Measurements from ENCODE around the gene SMAD6. TPM values are rescaled to one million over a fixed set of nuclear protein-coding genes. Genes with fewer than 3 reads are reported as not detected.

SMAD6 gene
- total RNA-seq, 4 donors from 2014 or later: 9.4 to 18.9 (median 14.3) TPM

GRCh38 chr15:66783725-66784124 is 81.7 kb downstream of the SMAD6 start:
- Histone ChIP-seq H3K27ac (replicated peaks in 1 of 4) (no peak overlapping the region), H3K27me3 (no peaks in the 10 kb centered on the region), H3K36me3 (peaks cover 0 to 17% (median 7%) of the 10 kb centered on the region in 4 donors), H3K4me3 (no peak overlapping the region), H3K9me3 (no peaks in the 10 kb centered on the region), H3K4me1 (peaks cover 0 to 25% (median 19%) of the 10 kb centered on the region in 4 donors)
- no peak for DNase-seq (ENCODE audit: extremely low spot score)
- WGBS: 93% methylated on average over 7 of the region's 7 CpGs
- no peak for TF ChIP-seq POLR2A (IDR thresholded peaks at IDR 0.05; ENCODE audit: low read depth)
- TF ChIP-seq CTCF (IDR thresholded peaks at IDR 0.05): no peak
- TF ChIP-seq POLR2AphosphoS5 (IDR thresholded peaks at IDR 0.05): no peak
- no peak for TF ChIP-seq EP300 (IDR thresholded peaks at IDR 0.05)
- intact Hi-C loops (cut with DNase I): no loop called here

- intact Hi-C loops (cut with DNase I): no loop called here
- H3K27me3 ChIP-seq: no peaks in the 10 kb centered on the region
- H3K36me3 ChIP-seq: peaks cover 0 to 17% (median 7%) of the 10 kb centered on the region in 4 donors
- WGBS: 97% methylated on average over 4 of the region's 4 CpGs
- TF ChIP-seq EP300 (IDR thresholded peaks at IDR 0.05) (no peak), POLR2AphosphoS5 (IDR thresholded peaks at IDR 0.05) (no peak), CTCF (IDR thresholded peaks at IDR 0.05) (no peak), POLR2A (IDR thresholded peaks at IDR 0.05; ENCODE audit: low read depth) (no peak)
- no peak overlapping the region for H3K4me3 ChIP-seq
- no peak overlapping the region for H3K27ac ChIP-seq (replicated peaks in 1 of 4)
- H3K9me3 ChIP-seq: no peaks in the 10 kb centered on the region
- DNase-seq (ENCODE audit: extremely low spot score): no peak
- H3K4me1 ChIP-seq: peaks cover 0 to 29% (median 22%) of the 10 kb centered on the region in 4 donors
Measured at GRCh38 chr15:66784174-66784573, 82.1 kb downstream of the SMAD6 start.

- 97% methylated on average over 4 of the region's 5 CpGs for WGBS
- H3K4me1 ChIP-seq: peaks cover 0 to 32% (median 24%) of the 10 kb centered on the region in 4 donors
- H3K36me3 ChIP-seq: peaks cover 0 to 17% (median 7%) of the 10 kb centered on the region in 4 donors
- H3K27ac ChIP-seq (replicated peaks in 1 of 4): no peak overlapping the region
- no peaks in the 10 kb centered on the region for H3K27me3 ChIP-seq
- no peak for DNase-seq (ENCODE audit: extremely low spot score)
- intact Hi-C loops (cut with DNase I): no loop called here
- TF ChIP-seq POLR2AphosphoS5 (IDR thresholded peaks at IDR 0.05) (no peak), POLR2A (IDR thresholded peaks at IDR 0.05; ENCODE audit: low read depth) (no peak), CTCF (IDR thresholded peaks at IDR 0.05) (no peak), EP300 (IDR thresholded peaks at IDR 0.05) (no peak)
- no peaks in the 10 kb centered on the region for H3K9me3 ChIP-seq
- no peak overlapping the region for H3K4me3 ChIP-seq
Measured at GRCh38 chr15:66785637-66786036, 83.6 kb downstream of the SMAD6 start.

GRCh38 chr15:66786222-66786621 is 84.2 kb downstream of the SMAD6 start:
- Histone ChIP-seq H3K36me3 (peaks cover 0 to 12% (median 3%) of the 10 kb centered on the region in 4 donors), H3K4me3 (no peak overlapping the region), H3K27ac (replicated peaks in 1 of 4) (no peak overlapping the region), H3K27me3 (no peaks in the 10 kb centered on the region), H3K4me1 (peaks cover 0 to 32% (median 24%) of the 10 kb centered on the region in 4 donors), H3K9me3 (no peaks in the 10 kb centered on the region)
- WGBS: 79% methylated on average over 4 of the region's 4 CpGs
- TF ChIP-seq POLR2AphosphoS5 (IDR thresholded peaks at IDR 0.05) (no peak), POLR2A (IDR thresholded peaks at IDR 0.05; ENCODE audit: low read depth) (no peak)
- no peak for DNase-seq (ENCODE audit: extremely low spot score)
- intact Hi-C loops (cut with DNase I): no loop called here

- no peak for TF ChIP-seq POLR2A (IDR thresholded peaks at IDR 0.05; ENCODE audit: low read depth)
- H3K4me3 ChIP-seq: no peak overlapping the region
- no peak for DNase-seq (ENCODE audit: extremely low spot score)
- H3K27ac ChIP-seq (replicated peaks in 1 of 4): no peak overlapping the region
- intact Hi-C loops (cut with DNase I): no loop called here
- no peaks in the 10 kb centered on the region for H3K9me3 ChIP-seq
- H3K4me1 ChIP-seq: peaks cover 0 to 32% (median 24%) of the 10 kb centered on the region in 4 donors
- 76% methylated on average over 8 of the region's 8 CpGs for WGBS
- H3K36me3 ChIP-seq: peaks cover 0 to 9% (median 0%) of the 10 kb centered on the region in 4 donors
- no peaks in the 10 kb centered on the region for H3K27me3 ChIP-seq
Measured at GRCh38 chr15:66786708-66787488, 84.9 kb downstream of the SMAD6 start.
